Prostate gland (tissue), 2 donors: ENCODE results near the gene FAM131A. TPM values are rescaled to one million over a fixed set of nuclear protein-coding genes. Genes with fewer than 3 reads are reported as not detected.

Experiments
- DNase-seq: peaks from one replicate; pipeline ENCODE4 v3.0.0-alpha.2; 2019; ENCODE audit warnings: low spot score
- H3K27ac ChIP-seq, 2 donors: fragments of 200-600 bp; sonication (generic); 2 replicates each; pipeline ENCODE4 v1.5.1; 2017 to 2019
- H3K27me3 ChIP-seq: fragments of 200-600 bp; sonication (generic); replicated peaks from 2 replicates; pipeline ENCODE4 v1.5.1; 2019; ENCODE audit not compliant: insufficient read depth
- H3K36me3 ChIP-seq, 2 donors: fragments of 200-600 bp; sonication (generic); 1 replicate in 1 of 2; 2 replicates in 1 of 2; pipeline versions ENCODE4 v1.5.1 to v1.8.1; 2017 to 2019
- H3K4me1 ChIP-seq: fragments of 200-600 bp; sonication (generic); replicated peaks from 2 replicates; pipeline ENCODE4 v1.5.1; 2019
- H3K4me3 ChIP-seq, 2 donors: fragments of 200-600 bp; sonication (generic); 2 replicates each; pipeline ENCODE4 v1.5.1; 2017 to 2019
- H3K9me3 ChIP-seq: fragments of 200-600 bp; sonication (generic); 2 replicates; pipeline ENCODE4 v1.5.1; 2017
- POLR2A ChIP-seq: fragments of 450-650 bp; IDR thresholded peaks from one replicate; pipeline ENCODE4 v1.6.1; 2016; ENCODE audit warnings: antibody characterized with exemption, mild to moderate bottlenecking
- POLR2AphosphoS5 ChIP-seq: sonication (generic); formaldehyde crosslinking; IDR thresholded peaks from one replicate; pipeline ENCODE4 v1.6.1; 2017; ENCODE audit warnings: antibody characterized with exemption
- whole genome bisulfite sequencing: methylation state at CpG from one replicate; pipeline ENCODE4 v1.1.5; 2018; 5-methylcytosine and 5-hydroxymethylcytosine counted together
- intact Hi-C: fragments of 100-400 bp; cut with DNase I; formaldehyde crosslinking; loops from one replicate; pipeline ENCODE4 v1.14.2; 2022
- total RNA-seq, 2 donors: library from RNA; depleted of rRNA; stranded (reverse); fragments of >200 nt; gene quantifications; one replicate each; pipeline ENCODE4 v1.1.0, GENCODE V29; 2016
- TF ChIP-seq, protein P1 (sequence below), 4 experiments: fragments of 200-600 bp in 2 of 4; fragments of 450-650 bp in 2 of 4; sonication (generic) in 2 of 4; IDR thresholded peaks; 1 replicate in 3 of 4; 2 replicates in 1 of 4; pipeline ENCODE4 v1.5.1; 2016 to 2019; ENCODE audit warnings: antibody characterized with exemption in 4 of 4, mild to moderate bottlenecking in 2 of 4, moderate library complexity in 2 of 4

Gene FAM131A
- total RNA-seq, 2 donors from 2014 or later = 22.0 to 71.0 TPM

DNA sequence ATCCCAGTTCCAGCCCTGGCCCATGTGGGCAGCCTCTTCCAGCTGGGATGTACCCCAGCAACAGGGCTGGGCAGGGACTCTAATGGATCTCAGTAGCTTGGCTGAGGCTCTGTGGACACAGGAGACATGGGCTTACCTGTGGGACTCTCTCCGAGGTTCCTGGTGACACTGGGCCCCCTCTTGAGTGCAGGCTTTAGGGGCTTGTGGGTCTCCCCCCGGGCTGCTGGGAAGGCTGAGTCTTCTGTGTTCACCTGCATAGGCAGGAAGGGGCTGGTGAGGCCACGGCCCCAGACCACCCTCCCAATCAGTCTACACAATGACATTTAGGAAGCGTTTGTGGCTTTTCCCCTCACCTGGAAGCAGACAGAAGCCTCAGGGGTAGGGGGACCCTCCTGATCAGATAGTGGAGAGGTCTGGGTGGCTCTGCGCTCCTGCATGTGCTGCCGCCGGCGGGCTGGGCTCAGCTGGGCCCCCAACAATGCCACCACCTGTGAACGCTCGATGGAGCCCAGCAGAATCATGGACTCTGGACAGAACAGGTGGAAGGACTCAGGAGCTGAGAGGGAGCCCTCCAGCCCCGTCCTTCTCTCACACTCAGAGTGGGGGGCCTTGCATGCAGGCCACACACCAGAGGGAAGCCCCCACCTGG is 15.6 kb downstream of the FAM131A start:
- 91% methylated on average over 11 of the region's 11 CpGs for WGBS
- no peaks in the 10 kb centered on the region for H3K4me1 ChIP-seq
- no peaks in the 10 kb centered on the region for H3K27me3 ChIP-seq
- DNase-seq = no peak
- H3K36me3 ChIP-seq = peaks cover 0 to 6% of the 10 kb centered on the region in 2 donors
- H3K9me3 ChIP-seq = no peaks in the 10 kb centered on the region
- H3K4me3 ChIP-seq = no peak overlapping the region
- TF ChIP-seq, protein P1, sequence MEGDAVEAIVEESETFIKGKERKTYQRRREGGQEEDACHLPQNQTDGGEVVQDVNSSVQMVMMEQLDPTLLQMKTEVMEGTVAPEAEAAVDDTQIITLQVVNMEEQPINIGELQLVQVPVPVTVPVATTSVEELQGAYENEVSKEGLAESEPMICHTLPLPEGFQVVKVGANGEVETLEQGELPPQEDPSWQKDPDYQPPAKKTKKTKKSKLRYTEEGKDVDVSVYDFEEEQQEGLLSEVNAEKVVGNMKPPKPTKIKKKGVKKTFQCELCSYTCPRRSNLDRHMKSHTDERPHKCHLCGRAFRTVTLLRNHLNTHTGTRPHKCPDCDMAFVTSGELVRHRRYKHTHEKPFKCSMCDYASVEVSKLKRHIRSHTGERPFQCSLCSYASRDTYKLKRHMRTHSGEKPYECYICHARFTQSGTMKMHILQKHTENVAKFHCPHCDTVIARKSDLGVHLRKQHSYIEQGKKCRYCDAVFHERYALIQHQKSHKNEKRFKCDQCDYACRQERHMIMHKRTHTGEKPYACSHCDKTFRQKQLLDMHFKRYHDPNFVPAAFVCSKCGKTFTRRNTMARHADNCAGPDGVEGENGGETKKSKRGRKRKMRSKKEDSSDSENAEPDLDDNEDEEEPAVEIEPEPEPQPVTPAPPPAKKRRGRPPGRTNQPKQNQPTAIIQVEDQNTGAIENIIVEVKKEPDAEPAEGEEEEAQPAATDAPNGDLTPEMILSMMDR (IDR thresholded peaks at IDR 0.05) = no peak
- TF ChIP-seq POLR2AphosphoS5 (no peak), POLR2A (no peak)
- no peak overlapping the region for H3K27ac ChIP-seq
- intact Hi-C loops = no loop called here

DNA sequence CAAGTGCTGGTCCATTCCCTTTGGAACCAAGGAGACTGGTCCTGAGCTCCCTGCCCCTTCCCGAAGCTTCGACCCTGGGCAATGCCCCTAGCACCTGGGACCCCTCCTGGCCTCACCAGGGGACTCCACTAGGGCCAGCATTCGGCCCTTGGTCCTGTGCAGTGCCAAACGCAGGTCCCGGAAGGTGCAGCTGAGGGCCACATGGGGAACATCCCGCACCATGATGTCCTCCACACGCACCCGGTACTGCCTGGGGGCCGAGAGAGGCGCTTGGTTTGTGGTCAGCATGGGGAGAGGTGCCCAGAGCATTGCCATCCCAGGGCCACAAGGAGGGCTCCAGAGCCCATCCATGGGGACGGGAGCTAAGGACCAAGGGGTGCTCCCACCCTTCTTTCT is 16.1 kb downstream of the FAM131A start:
- no peaks in the 10 kb centered on the region for H3K9me3 ChIP-seq
- intact Hi-C loops = no loop called here
- TF ChIP-seq POLR2AphosphoS5 (no peak), POLR2A (no peak)
- TF ChIP-seq, protein P1 (IDR thresholded peaks at IDR 0.05) = no peak
- no peaks in the 10 kb centered on the region for H3K27me3 ChIP-seq
- no peak for DNase-seq
- no peaks in the 10 kb centered on the region for H3K4me1 ChIP-seq
- H3K27ac ChIP-seq = no peak overlapping the region
- no peak overlapping the region for H3K4me3 ChIP-seq
- H3K36me3 ChIP-seq = peaks cover 0 to 6% of the 10 kb centered on the region in 2 donors
- WGBS = 98% methylated on average over 11 of the region's 11 CpGs

DNA sequence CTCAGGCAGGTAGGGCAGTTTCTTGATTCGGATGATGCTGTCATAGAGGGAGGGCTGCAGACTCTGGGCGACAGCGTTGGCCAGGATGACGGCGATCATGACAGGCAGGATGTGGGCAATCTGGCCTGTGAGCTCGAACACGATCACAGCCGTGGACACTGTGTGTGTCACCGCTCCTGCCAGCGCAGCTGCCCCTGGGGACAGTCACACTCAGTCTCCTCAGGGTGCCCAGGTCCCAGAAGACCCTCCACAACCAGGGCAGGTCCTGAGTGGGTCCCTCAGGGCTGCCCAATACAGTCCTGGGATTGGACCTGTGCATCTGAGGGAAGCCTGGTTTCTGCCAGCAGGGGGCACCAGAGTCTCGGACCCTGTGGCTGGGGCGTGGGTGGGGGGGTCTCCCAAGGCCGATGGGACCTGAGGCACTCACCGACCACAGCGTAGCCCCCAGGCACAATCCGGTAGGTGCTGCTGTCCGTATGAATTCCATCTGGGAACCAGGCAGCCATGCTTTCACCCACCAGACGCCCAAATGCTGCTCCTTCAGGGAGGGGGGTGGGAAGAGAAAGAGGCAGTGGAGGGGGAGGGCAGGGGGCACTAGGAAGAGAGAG is 16.8 kb downstream of the FAM131A start:
- 75% methylated on average over 13 of the region's 18 CpGs for WGBS
- TF ChIP-seq POLR2AphosphoS5 (no peak), POLR2A (no peak)
- TF ChIP-seq, protein P1 (IDR thresholded peaks at IDR 0.05) = peak; percentile 48 to 59 (median 52)
- H3K4me1 ChIP-seq = no peaks in the 10 kb centered on the region
- no peak overlapping the region for H3K27ac ChIP-seq
- DNase-seq = peak; percentile 27
- H3K9me3 ChIP-seq = no peaks in the 10 kb centered on the region
- peaks cover 0 to 6% of the 10 kb centered on the region in 2 donors for H3K36me3 ChIP-seq
- H3K27me3 ChIP-seq = no peaks in the 10 kb centered on the region
- no peak overlapping the region for H3K4me3 ChIP-seq
- intact Hi-C loops = no loop called here

DNA sequence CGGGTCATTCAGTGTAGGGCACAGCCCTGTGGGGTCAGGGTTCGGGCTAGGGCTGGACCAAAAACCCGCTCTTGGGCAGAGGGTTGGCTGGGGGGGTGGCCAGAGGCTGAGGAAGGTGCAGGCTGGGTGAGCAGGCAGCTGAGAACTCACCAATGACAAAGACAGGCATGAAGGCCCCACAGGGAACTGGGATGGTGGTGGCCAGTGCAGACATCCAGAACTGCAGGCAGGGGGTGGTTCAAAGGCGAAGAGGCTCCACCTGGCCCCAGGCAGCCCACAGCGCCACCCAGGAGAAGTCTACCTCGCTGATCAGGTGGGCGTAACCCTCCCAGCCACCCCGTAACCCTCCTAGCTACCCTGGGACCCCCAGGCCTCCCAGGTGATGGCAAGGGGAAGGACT is 17.4 kb downstream of the FAM131A start:
- intact Hi-C loops = no loop called here
- H3K4me3 ChIP-seq = no peak overlapping the region
- no peak for DNase-seq
- H3K27ac ChIP-seq = no peak overlapping the region
- no peaks in the 10 kb centered on the region for H3K27me3 ChIP-seq
- H3K36me3 ChIP-seq = peaks cover 0 to 6% of the 10 kb centered on the region in 2 donors
- no peaks in the 10 kb centered on the region for H3K9me3 ChIP-seq
- no peak for TF ChIP-seq POLR2A
- TF ChIP-seq POLR2AphosphoS5 = no peak
- TF ChIP-seq, protein P1 (IDR thresholded peaks at IDR 0.05) = no peak
- H3K4me1 ChIP-seq = no peaks in the 10 kb centered on the region
- 83% methylated on average over 8 of the region's 8 CpGs for WGBS
